HEK293 (cell line): ENCODE data around the gene PRRG1.

Experiments used
- CTCF ChIA-PET: fragments of 350-600 bp; formaldehyde crosslinking; extraction: SDS; loops from one replicate; lab custom pipeline; 2021; ENCODE audit warnings: antibody characterized with exemption; lab: Yijun Ruan, JAX
- POLR2A ChIA-PET: fragments of 300-600 bp; formaldehyde crosslinking; extraction: SDS; loops from one replicate; lab custom pipeline; 2020; ENCODE audit warnings: antibody characterized with exemption, inconsistent platforms; lab: Yijun Ruan, JAX
- H3K27ac ChIP-seq: fragments of 200-500 bp; sonication (Bioruptor generic); 2 replicates; pipeline ENCODE4 v1.5.1; 2014; ENCODE audit warnings: low read depth, low read length, control low read depth, inconsistent platforms; ENCODE audit errors: extremely low read depth
- H3K36me3 ChIP-seq, 2 experiments: fragments of 200-500 bp in 1 of 2; sonication (Bioruptor generic) in 1 of 2; 1 replicate in 1 of 2; 2 replicates in 1 of 2; pipeline ENCODE4 v1.5.1; 2014 to 2017; ENCODE audit warnings: inconsistent platforms in 2 of 2, low read length in 2 of 2; ENCODE audit not compliant: control insufficient read depth in 2 of 2, insufficient read depth in 1 of 2
- H3K4me1 ChIP-seq: fragments of 200-500 bp; sonication (Bioruptor generic); 2 replicates; pipeline ENCODE4 v1.5.1; 2014; ENCODE audit warnings: mild to moderate bottlenecking, low read length, inconsistent platforms; ENCODE audit not compliant: control insufficient read depth, insufficient read depth
- H3K4me3 ChIP-seq: 2 replicates; pipeline ENCODE4 v1.5.1; 2011; ENCODE audit warnings: low read depth, mild to moderate bottlenecking, control low read depth, low read length, moderate library complexity
- H3K9me3 ChIP-seq: fragments of 200-500 bp; sonication (Bioruptor generic); 2 replicates; pipeline ENCODE4 v1.5.1; 2014; ENCODE audit warnings: low read depth, low read length, inconsistent platforms; ENCODE audit not compliant: control insufficient read depth, insufficient read depth
- KLF9 ChIP-seq: fragments of 450-650 bp; formaldehyde crosslinking; IDR thresholded peaks from 2 replicates; pipeline ENCODE4 v1.5.1; 2016; ENCODE audit warnings: missing biosample characterization, missing genetic modification characterization, low read depth
- TRIM28 ChIP-seq: IDR thresholded peaks from 2 replicates; pipeline ENCODE4 v1.6.1; 2011; ENCODE audit warnings: low read length, control low read depth, borderline replicate concordance
- ZNF121 ChIP-seq: fragments of 450-650 bp; formaldehyde crosslinking; IDR thresholded peaks from 2 replicates; pipeline ENCODE4 v1.5.1; 2016; ENCODE audit warnings: missing biosample characterization, missing genetic modification characterization
- ZNF133 ChIP-seq: fragments of 450-650 bp; formaldehyde crosslinking; IDR thresholded peaks from 2 replicates; pipeline ENCODE4 v1.5.1; 2016; ENCODE audit warnings: missing biosample characterization, missing genetic modification characterization
- ZNF169 ChIP-seq: fragments of 450-650 bp; formaldehyde crosslinking; IDR thresholded peaks from 2 replicates; pipeline ENCODE4 v1.5.1; 2016; ENCODE audit warnings: missing biosample characterization, missing genetic modification characterization
- ZNF202 ChIP-seq: fragments of 450-650 bp; formaldehyde crosslinking; IDR thresholded peaks from 2 replicates; pipeline ENCODE4 v1.5.1; 2016; ENCODE audit warnings: missing biosample characterization, missing genetic modification characterization, borderline replicate concordance
- ZNF211 ChIP-seq: fragments of 450-650 bp; formaldehyde crosslinking; IDR thresholded peaks from 2 replicates; pipeline ENCODE4 v1.5.1; 2016; ENCODE audit warnings: low read depth, missing biosample characterization, missing genetic modification characterization
- ZNF221 ChIP-seq: fragments of 450-650 bp; formaldehyde crosslinking; IDR thresholded peaks from 2 replicates; pipeline ENCODE4 v1.5.1; 2017; ENCODE audit warnings: missing biosample characterization, missing genetic modification characterization, borderline replicate concordance
- ZNF248 ChIP-seq: fragments of 450-650 bp; formaldehyde crosslinking; IDR thresholded peaks from 2 replicates; pipeline ENCODE4 v1.5.1; 2017; ENCODE audit warnings: missing biosample characterization, missing genetic modification characterization
- ZNF548 ChIP-seq: fragments of 450-650 bp; formaldehyde crosslinking; IDR thresholded peaks from 2 replicates; pipeline ENCODE4 v1.5.1; 2016; ENCODE audit warnings: missing biosample characterization, missing genetic modification characterization
- ZNF624 ChIP-seq: fragments of 450-650 bp; formaldehyde crosslinking; IDR thresholded peaks from 2 replicates; pipeline ENCODE4 v1.5.1; 2017; ENCODE audit warnings: missing biosample characterization, missing genetic modification characterization
- ZXDB ChIP-seq: fragments of 450-650 bp; formaldehyde crosslinking; IDR thresholded peaks from 2 replicates; pipeline ENCODE4 v1.5.1; 2016; ENCODE audit warnings: missing biosample characterization, missing genetic modification characterization
- TF ChIP-seq, protein P1 (sequence below): fragments of 450-650 bp; formaldehyde crosslinking; IDR thresholded peaks from 2 replicates; pipeline ENCODE4 v1.5.1; 2016; ENCODE audit warnings: missing biosample characterization, missing genetic modification characterization
- TF ChIP-seq, protein P2 (sequence below): fragments of 450-650 bp; formaldehyde crosslinking; IDR thresholded peaks from 2 replicates; pipeline ENCODE4 v1.5.1; 2016; ENCODE audit warnings: missing biosample characterization, missing genetic modification characterization
- TF ChIP-seq, protein P3 (sequence below): fragments of 450-650 bp; formaldehyde crosslinking; conservative IDR thresholded peaks from 2 replicates; pipeline ENCODE4 v1.5.1; 2016; ENCODE audit warnings: low read depth, missing biosample characterization, missing genetic modification characterization

The PRRG1 gene

DNA sequence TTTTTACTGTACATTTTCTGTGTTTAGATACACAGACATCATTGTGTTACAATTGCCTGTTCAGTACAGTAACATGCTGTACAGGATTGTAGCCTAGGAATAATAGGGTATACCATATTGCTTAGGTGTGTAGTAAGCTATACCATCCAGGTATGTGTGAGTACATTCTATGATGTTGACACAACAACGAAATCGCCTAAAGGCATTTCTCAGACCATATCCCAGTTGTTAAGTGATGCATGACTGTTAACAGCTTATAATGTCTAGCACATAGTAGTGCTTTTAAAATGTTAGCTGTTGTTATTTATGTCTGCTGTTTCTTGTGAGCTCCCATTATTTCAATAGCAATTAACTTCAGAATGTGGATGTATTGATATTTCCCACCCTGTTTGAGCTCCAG is 4.5 kb downstream of the PRRG1 start:
- CTCF ChIA-PET = interaction anchor here (0.8 kb wide), 1 partner anchor 141 kb away, joined by 3 read pairs; no protein-coding TSS in a partner anchor
- no peaks in the 10 kb centered on the region for H3K36me3 ChIP-seq
- no peak overlapping the region for H3K27ac ChIP-seq
- no peaks in the 10 kb centered on the region for H3K9me3 ChIP-seq
- POLR2A ChIA-PET = no interaction called here
- no peak for TF ChIP-seq ZNF202
- TF ChIP-seq, all 188 proteins: peak for 0
- H3K4me1 ChIP-seq = no peaks in the 10 kb centered on the region
- no peak overlapping the region for H3K4me3 ChIP-seq

DNA sequence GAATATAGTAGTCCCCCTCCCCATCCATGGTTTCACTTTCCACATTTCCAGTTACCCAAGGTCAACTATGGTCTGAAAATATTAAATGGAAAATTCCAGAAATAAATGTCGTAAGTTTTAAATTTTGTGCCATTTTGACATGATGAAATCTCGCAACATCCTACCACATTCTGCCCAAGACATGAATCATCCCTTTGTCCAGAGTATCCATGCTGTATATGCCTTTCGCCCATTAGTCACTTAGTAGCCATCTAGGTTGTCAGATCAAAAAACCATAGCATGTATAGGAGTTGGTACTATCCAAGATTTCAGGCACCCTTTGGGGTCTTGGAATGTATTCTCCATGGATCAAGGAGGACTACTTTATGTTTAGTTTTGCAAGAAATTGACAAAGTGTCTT is 8.3 kb downstream of the PRRG1 start:
- ChIA-PET POLR2A (interaction anchor here (1.0 kb wide), 1 partner anchor 8 kb away, joined by 4 read pairs; the partner anchor contains the start of gene PRRG1), CTCF (no interaction called here)
- Histone ChIP-seq H3K36me3 (no peaks in the 10 kb centered on the region), H3K4me3 (no peak overlapping the region), H3K4me1 (no peaks in the 10 kb centered on the region), H3K27ac (no peak overlapping the region)
- TF ChIP-seq ZNF548 (no peak), ZXDB (no peak)
- TF ChIP-seq, all 188 proteins: peak for 0
- H3K9me3 ChIP-seq = no peaks in the 10 kb centered on the region

DNA sequence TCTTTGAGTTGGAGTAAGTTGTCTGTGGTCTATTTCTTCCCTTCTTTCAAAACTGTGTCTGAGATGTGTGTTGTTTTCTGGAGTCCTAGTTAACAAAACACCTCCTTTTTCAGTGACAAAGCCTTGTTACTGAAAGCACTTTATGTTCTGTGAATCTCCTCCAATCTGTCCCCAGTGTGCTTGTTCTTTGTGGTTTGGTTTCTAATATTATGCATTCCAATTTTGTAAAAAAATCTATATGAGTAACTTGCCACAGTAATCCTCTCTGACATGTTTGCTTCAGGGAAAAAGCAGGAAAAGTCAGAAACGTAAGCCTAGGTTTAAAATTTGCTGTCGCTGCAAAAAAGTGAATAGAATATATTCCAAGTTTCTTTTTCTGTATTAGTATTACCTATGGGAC is 12.4 kb downstream of the PRRG1 start:
- CTCF ChIA-PET = no interaction called here
- no peaks in the 10 kb centered on the region for H3K9me3 ChIP-seq
- H3K27ac ChIP-seq = no peak overlapping the region
- POLR2A ChIA-PET = no interaction called here
- no peak overlapping the region for H3K4me3 ChIP-seq
- H3K36me3 ChIP-seq = no peaks in the 10 kb centered on the region
- no peak for TF ChIP-seq ZNF221 (tag by site-specific recombination)
- no peak for TF ChIP-seq ZNF133 (tag by site-specific recombination)
- TF ChIP-seq, protein P1, sequence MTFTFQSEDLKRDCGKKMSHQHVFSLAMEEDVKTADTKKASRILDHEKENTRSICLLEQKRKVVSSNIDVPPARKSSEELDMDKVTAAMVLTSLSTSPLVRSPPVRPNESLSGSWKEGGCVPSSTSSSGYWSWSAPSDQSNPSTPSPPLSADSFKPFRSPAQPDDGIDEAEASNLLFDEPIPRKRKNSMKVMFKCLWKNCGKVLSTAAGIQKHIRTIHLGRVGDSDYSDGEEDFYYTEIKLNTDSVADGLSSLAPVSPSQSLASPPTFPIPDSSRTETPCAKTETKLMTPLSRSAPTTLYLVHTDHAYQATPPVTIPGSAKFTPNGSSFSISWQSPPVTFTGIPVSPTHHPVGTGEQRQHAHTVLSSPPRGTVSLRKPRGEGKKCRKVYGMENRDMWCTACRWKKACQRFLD (tag by site-specific recombination) = no peak
- no peak for TF ChIP-seq KLF9 (tag by site-specific recombination)
- TF ChIP-seq, protein P2, sequence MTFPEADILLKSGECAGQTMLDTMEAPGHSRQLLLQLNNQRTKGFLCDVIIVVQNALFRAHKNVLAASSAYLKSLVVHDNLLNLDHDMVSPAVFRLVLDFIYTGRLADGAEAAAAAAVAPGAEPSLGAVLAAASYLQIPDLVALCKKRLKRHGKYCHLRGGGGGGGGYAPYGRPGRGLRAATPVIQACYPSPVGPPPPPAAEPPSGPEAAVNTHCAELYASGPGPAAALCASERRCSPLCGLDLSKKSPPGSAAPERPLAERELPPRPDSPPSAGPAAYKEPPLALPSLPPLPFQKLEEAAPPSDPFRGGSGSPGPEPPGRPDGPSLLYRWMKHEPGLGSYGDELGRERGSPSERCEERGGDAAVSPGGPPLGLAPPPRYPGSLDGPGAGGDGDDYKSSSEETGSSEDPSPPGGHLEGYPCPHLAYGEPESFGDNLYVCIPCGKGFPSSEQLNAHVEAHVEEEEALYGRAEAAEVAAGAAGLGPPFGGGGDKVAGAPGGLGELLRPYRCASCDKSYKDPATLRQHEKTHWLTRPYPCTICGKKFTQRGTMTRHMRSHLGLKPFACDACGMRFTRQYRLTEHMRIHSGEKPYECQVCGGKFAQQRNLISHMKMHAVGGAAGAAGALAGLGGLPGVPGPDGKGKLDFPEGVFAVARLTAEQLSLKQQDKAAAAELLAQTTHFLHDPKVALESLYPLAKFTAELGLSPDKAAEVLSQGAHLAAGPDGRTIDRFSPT (tag by site-specific recombination) = no peak
- TF ChIP-seq ZNF169 = no peak
- no peak for TF ChIP-seq ZNF121 (tag by site-specific recombination)
- no peak for TF ChIP-seq TRIM28
- no peak for TF ChIP-seq ZNF202
- TF ChIP-seq ZNF248 (tag by site-specific recombination) = no peak
- TF ChIP-seq, protein P3, sequence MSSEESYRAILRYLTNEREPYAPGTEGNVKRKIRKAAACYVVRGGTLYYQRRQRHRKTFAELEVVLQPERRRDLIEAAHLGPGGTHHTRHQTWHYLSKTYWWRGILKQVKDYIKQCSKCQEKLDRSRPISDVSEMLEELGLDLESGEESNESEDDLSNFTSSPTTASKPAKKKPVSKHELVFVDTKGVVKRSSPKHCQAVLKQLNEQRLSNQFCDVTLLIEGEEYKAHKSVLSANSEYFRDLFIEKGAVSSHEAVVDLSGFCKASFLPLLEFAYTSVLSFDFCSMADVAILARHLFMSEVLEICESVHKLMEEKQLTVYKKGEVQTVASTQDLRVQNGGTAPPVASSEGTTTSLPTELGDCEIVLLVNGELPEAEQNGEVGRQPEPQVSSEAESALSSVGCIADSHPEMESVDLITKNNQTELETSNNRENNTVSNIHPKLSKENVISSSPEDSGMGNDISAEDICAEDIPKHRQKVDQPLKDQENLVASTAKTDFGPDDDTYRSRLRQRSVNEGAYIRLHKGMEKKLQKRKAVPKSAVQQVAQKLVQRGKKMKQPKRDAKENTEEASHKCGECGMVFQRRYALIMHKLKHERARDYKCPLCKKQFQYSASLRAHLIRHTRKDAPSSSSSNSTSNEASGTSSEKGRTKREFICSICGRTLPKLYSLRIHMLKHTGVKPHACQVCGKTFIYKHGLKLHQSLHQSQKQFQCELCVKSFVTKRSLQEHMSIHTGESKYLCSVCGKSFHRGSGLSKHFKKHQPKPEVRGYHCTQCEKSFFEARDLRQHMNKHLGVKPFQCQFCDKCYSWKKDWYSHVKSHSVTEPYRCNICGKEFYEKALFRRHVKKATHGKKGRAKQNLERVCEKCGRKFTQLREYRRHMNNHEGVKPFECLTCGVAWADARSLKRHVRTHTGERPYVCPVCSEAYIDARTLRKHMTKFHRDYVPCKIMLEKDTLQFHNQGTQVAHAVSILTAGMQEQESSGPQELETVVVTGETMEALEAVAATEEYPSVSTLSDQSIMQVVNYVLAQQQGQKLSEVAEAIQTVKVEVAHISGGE (tag by site-specific recombination) = no peak
- TF ChIP-seq ZNF624 = no peak
- TF ChIP-seq ZNF211 (tag by site-specific recombination) = no peak
- no peaks in the 10 kb centered on the region for H3K4me1 ChIP-seq
